NCI-H69 (cell line): ENCODE data around the gene URB2.
"Not testable (repeated sequence)": the region's sequence is repeated elsewhere in the genome, so short reads cannot be mapped to it uniquely, and the experiment has no call there.

Experiments used
- DNase-seq: peaks from one replicate; lab custom pipeline; 2025; lab: John Stamatoyannopoulos, UW

The URB2 gene

DNA sequence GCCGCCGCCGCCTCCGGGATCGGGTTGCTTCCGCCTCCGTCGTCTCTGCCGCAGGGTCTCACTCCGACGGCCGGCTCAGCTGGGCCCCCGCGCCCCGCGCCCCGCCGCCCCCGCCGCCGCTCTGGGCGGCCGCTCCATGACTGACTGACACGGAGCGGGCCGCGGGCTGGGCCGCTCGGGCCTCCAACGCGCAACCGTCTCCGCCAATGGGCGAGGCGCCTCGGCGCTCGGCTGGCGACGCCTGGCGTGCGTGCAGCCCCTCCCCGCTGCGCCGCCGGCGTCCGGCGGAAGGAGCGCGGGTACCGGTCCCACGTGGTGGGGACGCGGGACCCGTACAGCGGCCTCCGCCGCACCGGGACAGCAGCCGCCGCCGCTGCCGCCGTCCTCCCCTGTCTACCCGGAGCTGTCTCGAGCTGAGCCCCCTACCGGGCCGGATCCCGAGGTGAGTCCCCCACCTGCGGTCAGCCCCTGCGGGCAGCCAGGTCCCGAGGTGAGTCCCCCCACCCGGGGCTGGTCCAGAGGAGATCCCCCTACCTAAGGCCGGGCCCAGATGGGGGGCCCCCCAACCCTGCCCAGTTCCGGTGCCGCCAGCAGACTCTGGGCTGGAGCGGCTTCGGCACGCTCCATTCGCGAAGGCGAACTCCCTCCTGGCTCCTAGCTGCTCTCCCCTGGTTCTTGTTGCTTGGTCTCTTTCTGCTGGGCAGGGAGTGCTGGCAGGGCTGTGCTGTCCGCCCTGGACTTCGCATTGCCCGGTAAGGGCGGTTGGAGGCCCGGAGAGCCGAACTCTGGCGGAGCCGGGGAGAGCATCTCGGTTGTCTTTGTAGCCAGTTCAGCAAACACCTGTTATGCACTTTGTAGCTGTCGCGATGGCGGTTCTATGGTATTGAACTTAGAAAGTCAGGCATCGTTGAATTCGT lies at the start of gene URB2, which contains the start of gene TAF5L:
TSS of gene URB2 (plus strand) at position 333 of the 917 bp plus-strand sequence. CDS start 1,387 bp downstream, outside the sequence.
TSS of gene TAF5L (minus strand) at position 208 of the 917 bp plus-strand sequence. CDS start 11,640 bp downstream, outside the sequence.
- peak; percentile 97 for DNase-seq

DNA sequence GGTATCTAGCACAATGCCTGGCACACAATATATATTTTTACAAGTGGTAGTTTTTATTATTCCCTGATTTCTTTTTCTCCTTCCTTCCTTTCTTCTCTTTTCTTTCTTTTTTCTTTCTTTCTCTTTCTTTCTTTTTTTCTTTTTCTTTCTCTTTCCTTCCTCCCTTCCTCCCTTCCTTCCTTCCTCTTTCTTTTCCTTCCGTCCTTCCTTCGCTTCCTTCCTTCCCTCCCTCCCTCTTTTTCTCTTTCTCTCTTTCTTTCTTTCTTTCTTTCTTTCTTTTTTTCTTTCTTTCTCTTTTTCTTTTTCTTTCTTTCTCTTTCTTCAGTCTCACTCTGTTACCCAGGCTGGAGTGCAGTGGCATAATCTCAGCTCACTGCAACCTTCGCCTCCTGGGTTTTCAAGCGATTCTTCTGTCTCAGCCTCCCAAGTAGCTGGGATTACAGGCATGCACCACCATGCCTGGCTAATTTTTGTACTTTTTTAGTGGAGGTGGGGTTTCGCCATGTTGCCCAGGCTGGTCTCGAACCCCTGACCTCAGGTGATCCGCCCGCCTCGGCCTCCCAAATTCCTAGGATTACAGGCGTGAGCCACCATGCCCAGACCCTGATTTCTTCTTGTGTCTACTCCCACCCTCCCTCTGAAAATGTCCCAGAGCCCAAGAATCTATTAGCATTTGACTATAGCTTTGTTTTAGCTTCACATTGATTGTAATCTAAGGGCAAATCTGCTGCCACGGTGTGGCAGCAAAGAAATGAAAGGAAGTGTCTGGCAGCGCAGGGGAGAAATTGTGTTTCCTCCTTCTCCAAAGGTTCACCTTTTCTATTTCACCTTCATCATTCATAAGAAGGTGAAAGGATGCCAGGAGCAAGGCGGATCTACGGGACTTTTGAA lies 47.6 kb upstream of the URB2 start:
- DNase-seq: peak; percentile 47

DNA sequence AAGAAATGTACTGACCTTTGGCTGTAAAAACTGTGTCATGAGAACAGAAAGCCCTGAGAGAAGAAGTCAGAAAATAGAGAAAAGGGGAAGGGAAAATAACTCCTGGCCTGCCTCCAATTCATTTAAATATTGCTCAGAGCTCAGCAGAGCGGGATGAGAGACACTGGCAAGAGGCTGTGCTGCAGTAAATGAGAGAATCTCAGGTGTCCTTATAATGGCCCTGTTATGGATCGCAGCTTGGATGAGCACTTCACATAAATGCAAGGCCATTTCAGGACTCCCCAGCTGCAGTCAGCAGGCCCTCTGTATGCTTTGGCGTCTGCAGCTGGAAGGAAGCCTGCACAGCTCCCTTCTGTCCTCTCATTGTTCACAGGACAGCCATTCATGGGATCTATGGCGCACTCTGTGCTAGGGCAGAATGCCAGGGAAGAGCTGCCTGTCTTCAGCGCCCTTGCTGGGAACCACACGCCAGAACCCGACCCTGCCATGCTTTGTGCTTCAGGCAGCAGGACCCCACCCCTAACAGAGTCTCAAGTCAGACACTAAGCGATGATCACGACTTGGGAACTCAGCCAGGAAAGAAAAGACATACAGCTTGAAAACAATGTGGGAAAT lies 46.9 kb upstream of the URB2 start:
- DNase-seq: peak; percentile 95

DNA sequence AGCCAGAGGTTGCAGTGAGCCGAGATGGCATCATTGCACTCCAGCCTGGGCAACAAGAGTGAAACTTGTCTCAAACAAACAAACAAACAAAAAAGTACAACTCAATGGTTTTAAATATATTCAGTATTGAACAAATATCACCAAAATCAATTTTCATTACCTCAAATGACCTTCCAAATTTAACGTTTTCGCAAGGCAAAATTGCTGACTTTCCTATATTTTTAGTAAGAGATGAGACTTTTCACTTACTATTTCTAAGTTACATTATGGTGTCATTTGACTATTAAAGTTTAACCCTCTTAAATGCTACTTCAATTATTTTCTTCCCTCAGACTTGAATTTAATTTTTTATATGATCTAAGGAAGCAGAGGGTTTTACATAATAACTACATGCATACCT lies 44.6 kb upstream of the URB2 start:
- DNase-seq: no peak

DNA sequence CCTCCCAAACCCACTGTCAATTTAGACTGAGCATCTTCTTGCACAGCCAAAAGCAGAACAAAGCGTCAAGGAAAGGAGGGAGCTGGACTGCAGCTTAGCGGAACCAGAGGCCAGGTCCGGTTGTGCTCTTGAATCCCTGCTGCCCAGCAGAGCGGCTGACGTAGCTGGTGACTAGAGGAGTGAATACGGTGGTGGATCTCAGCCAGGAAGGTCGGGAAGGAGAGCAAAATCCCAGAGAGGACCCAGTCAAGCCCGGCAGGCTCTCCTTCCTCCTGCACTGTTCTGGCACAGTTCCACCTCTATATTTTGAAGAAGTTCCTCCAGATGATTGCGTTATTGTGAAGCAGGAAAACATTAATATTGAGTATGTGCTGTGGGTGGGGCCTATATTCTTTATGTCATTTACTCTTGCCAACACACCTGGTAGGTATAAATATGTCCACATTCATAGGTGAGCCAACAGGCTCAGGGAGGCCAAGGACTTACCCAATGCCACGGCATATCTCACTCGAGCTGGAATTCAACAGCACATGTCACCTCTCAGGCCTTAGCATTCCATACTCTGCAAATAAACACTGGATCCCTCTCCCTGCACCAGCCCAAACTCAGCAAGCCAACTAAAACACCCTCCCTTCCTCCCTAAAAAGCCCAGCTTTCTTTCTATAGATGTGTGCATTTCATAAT lies 43.9 kb upstream of the URB2 start:
- DNase-seq: peak; percentile 66

DNA sequence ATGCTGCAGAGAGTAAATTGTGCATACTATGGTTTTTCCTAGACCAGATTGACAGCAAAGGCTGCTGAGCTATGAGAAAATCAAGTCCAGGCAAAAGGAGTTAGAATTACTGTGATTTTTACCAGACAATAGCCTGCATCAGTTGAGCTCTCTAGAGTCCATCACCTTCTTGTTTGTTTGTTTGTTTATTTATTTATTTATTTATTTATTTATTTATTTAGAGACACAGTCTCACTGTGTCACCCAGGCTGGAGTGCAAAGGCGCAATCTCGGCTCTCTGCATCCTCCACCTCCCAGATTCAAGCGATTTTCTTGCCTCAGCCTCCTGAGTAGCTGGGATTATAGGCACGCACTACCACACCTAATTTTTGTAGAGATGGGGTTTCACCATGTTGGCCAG lies 43.3 kb upstream of the URB2 start:
- DNase-seq: no peak

DNA sequence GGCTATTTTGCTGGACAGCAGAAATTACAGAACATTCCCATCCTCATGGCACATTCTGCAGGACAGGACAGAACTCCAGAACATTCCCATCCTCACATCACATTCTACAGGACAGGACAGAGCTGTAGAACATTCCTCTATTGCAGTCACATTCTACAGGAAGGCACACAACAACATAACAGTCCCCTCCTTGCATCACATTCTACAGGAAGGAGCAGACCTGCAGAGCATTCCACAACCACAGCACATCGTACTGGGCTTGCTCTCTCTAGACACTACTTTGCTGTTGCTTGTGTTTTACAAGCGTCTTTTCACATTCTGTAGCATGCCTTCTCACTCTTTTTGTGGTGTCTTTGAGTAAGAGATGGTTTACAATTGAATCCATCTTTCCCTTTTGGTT lies 40.7 kb upstream of the URB2 start:
- DNase-seq: no peak

DNA sequence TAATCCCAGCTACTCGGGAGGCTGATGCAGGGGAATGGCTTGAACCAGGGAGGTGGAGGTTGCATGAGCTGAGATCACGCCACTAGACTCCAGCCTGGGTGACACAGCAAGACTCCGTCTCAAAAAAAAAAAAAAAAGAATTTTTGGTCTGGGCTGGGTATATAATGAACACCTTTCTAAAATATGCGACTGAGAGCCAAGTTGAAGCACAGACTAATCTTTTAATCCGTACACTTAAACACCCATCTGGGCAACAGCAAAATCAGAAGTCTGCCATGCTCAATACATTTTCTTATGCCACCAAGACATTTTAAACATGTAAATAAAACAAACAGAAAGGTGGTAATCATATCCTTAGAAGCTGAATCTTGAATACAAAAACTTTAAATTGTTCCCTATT lies 35.9 kb upstream of the URB2 start:
- DNase-seq: no peak

DNA sequence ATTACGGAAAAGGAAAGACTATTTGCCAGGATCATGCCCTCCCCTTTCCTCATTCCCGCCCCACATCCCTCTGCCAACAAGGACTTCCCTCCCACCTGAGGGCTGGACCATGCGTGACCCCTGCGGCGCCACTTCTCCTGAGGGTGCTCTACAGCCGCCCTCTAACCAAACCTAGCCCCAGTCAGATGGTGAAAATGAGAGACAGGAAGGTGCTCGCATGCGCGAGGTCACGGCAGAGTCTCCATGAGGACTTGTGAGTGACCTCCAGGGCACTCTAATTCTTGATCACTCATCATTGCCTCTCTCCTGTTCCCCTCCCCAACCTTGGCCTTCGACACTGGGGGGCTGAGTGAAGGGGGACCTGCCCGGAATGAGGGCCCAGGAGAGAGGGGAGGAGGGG lies 32.2 kb upstream of the URB2 start:
- no peak for DNase-seq

DNA sequence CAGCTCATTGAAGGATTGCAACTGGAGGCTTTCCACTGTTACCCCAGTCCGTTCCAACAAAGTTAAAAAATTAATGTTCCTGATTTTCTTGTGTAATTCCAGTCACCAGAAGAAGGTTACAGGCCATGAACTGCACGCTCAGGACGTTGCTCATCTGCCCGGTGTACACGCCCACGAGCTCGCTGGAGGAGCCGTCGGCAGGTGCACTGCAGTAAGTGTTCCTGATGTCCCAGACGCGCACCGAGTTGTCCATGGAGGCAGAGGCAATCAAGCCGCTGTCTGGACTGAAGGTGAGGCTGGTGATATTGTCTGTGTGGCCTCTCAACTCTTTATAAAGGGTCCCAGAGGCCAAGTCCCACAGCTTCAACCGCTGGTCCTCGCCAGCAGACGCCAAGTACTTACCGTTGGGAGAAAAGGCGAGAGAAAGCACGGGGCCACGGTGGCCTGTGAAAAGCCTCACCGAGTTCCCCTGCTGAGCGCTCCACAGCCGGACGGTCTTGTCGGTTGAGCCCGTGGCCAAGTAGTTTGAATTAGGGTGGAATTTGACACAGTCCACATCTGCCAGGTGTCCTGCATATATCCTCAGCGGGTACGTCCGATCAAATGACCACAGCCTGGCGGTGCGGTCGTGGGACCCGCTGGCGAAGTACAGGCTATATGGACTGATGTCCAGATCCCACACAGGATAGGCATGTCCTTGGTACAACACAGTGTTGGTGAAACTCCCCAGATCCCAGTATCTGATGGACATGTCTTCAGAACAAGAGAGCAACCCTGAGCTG lies 31.6 kb upstream of the URB2 start:
- no peak for DNase-seq

DNA sequence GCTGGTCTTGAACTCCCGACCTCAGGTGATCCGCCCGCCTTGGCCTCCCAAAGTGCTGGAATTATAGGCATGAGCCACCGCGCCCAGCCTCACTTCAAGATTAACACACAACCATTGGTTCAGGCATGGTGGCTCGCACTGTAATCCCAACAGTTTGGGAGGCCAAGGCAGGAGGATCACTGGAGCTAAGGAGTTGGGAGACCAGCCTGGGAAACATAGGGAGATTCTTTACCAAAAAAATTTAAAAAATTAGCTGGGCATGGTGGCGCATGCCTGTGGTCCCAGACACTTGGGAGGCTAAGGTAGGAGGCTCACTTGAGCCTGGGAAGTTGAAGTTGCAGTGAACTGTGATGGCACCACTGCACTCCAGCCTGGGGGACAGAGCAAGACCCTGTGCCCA lies 30.2 kb upstream of the URB2 start:
- DNase-seq: not testable (repeated sequence)

DNA sequence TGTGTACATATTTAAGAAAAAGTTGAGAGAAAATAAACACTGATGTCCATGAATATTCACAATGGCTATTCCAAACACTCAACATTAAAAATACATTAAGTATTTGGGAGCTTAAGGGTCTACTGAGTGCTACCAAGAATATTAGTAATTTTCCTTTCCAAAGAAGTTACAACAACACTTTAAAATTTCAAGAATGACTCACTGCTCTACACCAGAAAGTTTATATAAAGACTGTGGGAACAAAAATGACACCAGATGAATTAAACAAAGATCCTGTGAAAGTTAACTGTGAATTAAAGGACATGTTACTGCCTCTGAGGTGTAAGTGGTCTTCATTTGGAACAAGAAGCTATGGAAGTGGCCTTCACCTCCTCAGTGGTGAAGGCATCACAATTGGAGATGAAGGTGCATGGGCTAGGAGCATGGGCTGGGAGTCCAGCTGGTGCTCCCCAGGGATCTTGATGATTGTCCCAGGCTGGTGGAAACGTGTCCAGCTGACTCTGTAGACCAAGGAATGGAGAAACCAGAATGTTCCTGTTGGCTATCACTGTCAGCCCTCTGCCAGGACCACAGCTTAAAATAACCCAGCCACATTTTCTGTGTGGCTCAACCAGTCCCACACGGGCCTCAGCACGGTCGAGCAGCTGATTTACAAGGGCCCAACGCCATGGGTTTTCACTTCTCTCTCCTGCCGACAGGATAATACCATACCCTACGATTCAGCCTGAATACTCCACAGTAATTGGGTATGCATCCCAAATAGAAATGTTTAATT lies 28.9 kb upstream of the URB2 start:
- DNase-seq: no peak

DNA sequence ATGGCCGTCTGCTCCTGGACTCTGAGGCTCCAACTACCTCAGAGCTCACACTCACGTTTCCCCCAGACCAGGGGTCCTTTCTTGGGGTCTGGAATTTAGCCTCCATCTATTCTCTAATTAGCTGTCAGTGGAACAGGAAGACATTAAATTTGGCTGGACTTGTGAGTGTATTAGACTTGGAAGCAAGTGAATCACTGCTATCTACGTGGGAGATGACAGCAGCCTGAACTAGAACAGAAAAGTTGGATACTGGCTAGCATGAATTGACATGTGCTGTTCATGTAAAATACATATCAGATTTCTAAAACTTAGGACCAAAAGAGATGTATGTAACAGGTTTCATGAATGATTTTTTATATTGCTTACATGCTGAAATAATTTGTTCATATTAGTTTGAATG lies 28.2 kb upstream of the URB2 start:
- DNase-seq: no peak

DNA sequence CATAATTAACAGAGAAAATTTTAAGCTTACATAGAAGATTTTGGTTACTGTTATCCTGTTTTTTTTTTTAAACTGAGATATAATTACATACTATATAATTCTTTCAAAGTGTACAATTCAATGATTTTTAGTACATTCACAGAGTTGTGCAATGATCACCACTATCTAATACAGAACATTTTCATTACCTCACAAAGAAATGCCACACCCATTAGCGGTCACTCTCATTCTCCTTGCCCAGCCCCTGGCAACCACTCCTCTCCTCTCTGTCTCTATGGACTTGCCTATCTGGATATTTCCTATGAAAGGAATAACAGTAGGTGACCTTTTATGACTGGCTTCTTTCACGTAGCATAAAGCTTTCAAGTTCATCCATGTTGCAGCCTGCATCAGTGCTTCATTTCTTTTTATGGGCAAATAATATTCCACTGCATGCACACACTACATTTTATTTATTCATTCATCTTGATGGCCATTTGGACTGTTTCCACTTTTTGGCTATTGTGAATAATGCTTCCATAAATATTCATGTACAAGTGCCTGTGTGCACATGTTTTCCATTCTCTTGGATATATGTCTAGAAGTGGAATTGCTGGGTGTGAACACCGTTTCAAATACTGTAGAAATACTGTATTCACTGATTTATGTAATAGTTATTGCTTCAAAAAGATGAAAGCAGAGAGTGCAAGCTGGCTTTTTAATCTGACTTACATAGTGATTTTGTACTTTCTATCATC lies 26.7 kb upstream of the URB2 start:
- DNase-seq: no peak

DNA sequence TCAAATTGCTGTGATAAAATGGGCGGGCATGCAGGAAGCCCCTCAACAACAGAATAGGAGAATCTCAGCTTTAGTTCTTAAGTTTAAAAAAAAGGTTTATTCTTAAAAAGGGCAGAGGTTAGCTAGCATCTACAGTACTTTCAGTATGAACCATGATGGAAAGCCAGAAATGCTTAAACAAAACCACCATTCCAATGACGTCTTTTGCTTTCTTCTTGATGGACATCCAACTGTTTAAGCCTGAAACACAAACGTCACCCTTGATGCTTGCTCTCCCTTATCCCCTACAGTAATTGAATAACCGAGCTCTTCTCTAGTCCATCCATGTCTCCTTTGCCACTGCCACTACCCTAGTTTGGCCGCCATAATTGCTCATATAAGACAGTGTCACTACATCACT lies 25.8 kb upstream of the URB2 start:
- DNase-seq: no peak

DNA sequence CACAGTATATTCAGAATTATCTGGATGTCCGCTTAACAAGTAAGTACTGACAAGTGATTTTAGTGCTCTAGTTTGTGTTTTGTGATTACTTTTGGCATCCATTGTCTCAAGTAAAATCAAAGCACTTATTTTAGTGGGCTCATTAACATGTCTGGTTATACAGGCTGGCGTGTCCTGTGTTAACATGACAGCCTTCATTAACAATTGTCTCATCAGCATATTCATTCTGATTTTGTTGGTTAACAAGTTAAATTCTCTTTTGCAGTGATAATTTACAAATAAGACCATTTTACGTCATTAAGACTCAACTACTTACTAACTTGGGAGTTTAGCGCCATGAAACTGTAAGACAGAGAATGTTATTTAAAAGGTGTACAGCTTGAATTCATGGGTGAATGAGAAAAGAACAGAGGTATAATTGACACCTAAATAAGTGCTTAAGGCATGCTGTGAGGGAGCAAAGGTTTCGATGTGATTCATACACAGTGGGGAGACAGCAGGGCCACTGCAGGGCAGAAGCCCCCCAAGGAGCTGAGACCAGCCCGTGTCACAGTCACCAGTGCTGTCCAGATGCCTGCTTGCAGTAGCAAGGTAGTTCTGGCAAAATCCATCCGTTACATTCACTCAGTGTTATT lies 22.6 kb upstream of the URB2 start:
- peak; percentile 70 for DNase-seq

DNA sequence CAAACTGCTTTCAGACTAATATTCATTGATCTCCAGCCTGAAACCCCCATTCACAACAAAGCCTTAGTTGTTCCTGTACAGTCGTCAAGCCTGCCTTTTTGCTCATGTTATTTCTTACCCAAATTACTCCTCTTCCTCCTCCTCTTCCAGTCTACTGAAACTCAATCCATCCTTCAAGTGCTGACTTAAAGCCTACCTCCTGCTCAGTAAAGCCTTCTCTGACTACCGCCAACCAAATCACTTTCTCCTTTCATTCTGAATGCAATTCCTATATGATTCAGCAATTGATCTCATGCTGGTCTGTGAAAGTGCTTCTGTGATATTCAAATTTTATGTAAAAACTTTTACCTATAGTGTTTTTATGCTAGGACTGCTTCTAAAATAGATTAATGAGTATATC lies 18.7 kb upstream of the URB2 start:
- DNase-seq: no peak

DNA sequence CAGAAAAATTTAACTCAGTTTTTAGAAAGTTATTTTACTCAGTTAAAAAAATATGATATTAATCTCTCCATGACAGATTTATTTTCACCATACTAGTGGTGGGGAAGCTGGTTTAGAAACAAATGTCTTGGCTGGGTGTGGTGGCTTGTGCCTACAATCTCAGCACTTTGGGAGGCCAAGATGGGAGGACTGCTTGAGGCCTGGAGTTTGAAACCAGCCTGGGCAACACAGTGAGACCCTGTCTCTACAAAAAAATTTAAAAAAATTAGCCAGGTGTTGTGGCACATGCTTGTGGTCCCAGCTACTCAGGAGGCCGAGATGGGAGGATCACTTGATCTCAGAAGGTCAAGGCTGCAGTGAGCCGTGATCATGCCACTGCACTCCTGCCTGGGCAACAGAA lies 17.5 kb upstream of the URB2 start:
- no peak for DNase-seq

DNA sequence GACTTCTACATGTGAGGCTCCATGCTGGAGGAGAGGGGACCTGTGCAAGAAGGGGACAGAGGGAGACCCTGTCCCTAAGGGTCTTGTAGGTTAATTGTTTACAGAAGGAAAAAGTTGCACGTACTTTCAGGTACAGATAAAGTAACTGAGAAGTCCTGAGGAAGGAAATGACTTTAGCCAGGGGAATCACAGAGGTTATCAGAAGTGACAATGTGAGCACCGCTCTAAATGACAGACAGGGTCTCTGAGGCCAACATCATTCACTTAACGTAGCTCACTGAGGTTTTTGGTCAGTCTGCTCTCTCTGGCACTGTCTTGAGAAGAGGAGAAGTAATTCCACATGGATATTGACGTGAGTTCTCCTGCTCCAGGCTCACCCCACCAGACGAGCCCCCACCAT lies 12.1 kb upstream of the URB2 start:
- DNase-seq: no peak
